Endothelial cell (in vitro differentiated cells): ENCODE data around the gene FAM193A. TPM values are rescaled to one million over a fixed set of nuclear protein-coding genes. Genes with fewer than 3 reads are reported as not detected.

Source experiments
- DNase-seq: peaks from one replicate; pipeline ENCODE4 v3.0.0; 2021; ENCODE audit warnings: low spot score
- H3K27ac Mint-ChIP-seq: one replicate; pipeline ENCODE4 v1.8.0; 2021; ENCODE audit warnings: mixed read lengths, inconsistent platforms; ENCODE audit not compliant: unreplicated experiment
- H3K27me3 Mint-ChIP-seq: one replicate; pipeline ENCODE4 v1.8.0; 2021; ENCODE audit warnings: mild to moderate bottlenecking, moderate library complexity, mixed read lengths, inconsistent platforms; ENCODE audit not compliant: unreplicated experiment
- H3K36me3 Mint-ChIP-seq: one replicate; pipeline ENCODE4 v1.8.0; 2021; ENCODE audit warnings: mild to moderate bottlenecking, low read depth, mixed read lengths, inconsistent platforms; ENCODE audit not compliant: unreplicated experiment
- H3K4me1 Mint-ChIP-seq: one replicate; pipeline ENCODE4 v1.8.0; 2021; ENCODE audit warnings: mild to moderate bottlenecking, mixed read lengths, inconsistent platforms; ENCODE audit not compliant: unreplicated experiment
- H3K4me3 Mint-ChIP-seq: one replicate; pipeline ENCODE4 v1.8.0; 2021; ENCODE audit warnings: mild to moderate bottlenecking, mixed read lengths, inconsistent platforms; ENCODE audit not compliant: unreplicated experiment
- H3K9me3 Mint-ChIP-seq: one replicate; pipeline ENCODE4 v1.8.0; 2021; ENCODE audit warnings: mixed read lengths, inconsistent platforms; ENCODE audit not compliant: unreplicated experiment
- total RNA-seq: library from RNA; stranded (reverse); fragmentation: NEBNext Ultra II Directional; extraction: Animal tissue kit (Norgen Biotek cat#: 25700); gene quantifications from one replicate; pipeline ENCODE4 v1.2.1, GENCODE V29; 2021; ENCODE audit not compliant: unreplicated experiment
- TF ChIP-seq, protein P1 (sequence below): fragments of 200-600 bp; sonication (generic); IDR thresholded peaks from one replicate; pipeline ENCODE4 v1.5.0; 2021; ENCODE audit warnings: antibody characterized with exemption; ENCODE audit not compliant: unreplicated experiment

The FAM193A gene
- total RNA-seq, 1 donor from 2014 or later: 33.7 TPM

GRCh38 chr4:2648159-2648814 is 111.8 kb downstream of the FAM193A start:
- H3K4me3 Mint-ChIP-seq: peak overlapping the region; percentile 37
- TF ChIP-seq, protein P1, sequence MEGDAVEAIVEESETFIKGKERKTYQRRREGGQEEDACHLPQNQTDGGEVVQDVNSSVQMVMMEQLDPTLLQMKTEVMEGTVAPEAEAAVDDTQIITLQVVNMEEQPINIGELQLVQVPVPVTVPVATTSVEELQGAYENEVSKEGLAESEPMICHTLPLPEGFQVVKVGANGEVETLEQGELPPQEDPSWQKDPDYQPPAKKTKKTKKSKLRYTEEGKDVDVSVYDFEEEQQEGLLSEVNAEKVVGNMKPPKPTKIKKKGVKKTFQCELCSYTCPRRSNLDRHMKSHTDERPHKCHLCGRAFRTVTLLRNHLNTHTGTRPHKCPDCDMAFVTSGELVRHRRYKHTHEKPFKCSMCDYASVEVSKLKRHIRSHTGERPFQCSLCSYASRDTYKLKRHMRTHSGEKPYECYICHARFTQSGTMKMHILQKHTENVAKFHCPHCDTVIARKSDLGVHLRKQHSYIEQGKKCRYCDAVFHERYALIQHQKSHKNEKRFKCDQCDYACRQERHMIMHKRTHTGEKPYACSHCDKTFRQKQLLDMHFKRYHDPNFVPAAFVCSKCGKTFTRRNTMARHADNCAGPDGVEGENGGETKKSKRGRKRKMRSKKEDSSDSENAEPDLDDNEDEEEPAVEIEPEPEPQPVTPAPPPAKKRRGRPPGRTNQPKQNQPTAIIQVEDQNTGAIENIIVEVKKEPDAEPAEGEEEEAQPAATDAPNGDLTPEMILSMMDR: no peak
- no peak for DNase-seq
- H3K27ac Mint-ChIP-seq: no peak overlapping the region
- H3K4me1 Mint-ChIP-seq: peaks cover 8% of the 10 kb centered on the region
- H3K36me3 Mint-ChIP-seq: peaks cover 22% of the 10 kb centered on the region
- no peaks in the 10 kb centered on the region for H3K9me3 Mint-ChIP-seq
- H3K27me3 Mint-ChIP-seq: peaks cover 2% of the 10 kb centered on the region

DNA sequence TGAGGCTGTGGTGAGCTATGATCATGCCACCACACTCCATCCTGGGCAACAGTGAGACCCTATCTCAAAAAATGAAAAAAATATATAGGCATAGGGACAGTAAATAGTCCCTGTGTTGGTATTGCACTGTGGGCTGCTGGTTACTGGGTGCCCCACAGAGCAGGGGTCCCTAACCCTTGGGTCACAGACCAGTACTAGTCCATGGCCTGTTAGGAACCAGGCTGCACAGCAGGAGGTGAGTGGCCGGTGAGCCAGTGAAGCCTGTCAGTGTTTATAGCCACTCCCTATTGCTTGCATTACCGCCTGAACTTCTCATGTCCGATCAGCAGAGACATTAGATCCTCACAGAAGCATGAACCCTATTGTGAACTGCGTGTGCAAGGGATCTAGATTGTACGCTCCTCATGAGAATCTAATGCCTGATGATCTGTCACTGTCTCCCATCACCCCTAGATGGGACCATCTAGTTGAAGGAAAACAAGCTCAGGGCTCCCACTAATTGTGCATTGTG is 113.2 kb downstream of the FAM193A start:
- TF ChIP-seq, protein P1: no peak
- peaks cover 2% of the 10 kb centered on the region for H3K27me3 Mint-ChIP-seq
- H3K9me3 Mint-ChIP-seq: no peaks in the 10 kb centered on the region
- no peak overlapping the region for H3K4me3 Mint-ChIP-seq
- no peak overlapping the region for H3K27ac Mint-ChIP-seq
- no peak for DNase-seq
- peaks cover 20% of the 10 kb centered on the region for H3K36me3 Mint-ChIP-seq
- peaks cover 12% of the 10 kb centered on the region for H3K4me1 Mint-ChIP-seq

DNA sequence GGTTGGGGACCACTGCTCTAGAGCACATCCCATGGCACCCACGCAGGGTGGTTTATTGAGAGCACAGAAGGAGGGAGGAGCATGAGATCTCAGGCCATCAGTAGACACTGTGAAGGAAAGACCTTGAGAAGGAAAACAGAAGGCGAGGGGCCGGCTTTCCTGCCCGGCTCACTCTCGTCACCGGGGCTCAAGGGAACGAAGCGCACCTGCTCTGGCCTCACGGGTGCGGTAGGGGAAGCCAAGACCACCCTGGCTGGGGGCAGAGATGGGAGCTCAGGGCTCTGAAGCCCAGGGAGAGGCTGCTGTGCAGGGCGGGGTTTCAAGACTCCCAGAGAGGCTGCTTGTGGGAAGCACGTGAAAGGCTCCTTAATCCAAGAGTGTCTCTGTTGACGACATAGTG is 113.8 kb downstream of the FAM193A start:
- peaks cover 12% of the 10 kb centered on the region for H3K4me1 Mint-ChIP-seq
- peaks cover 20% of the 10 kb centered on the region for H3K36me3 Mint-ChIP-seq
- TF ChIP-seq, protein P1: no peak
- peaks cover 2% of the 10 kb centered on the region for H3K27me3 Mint-ChIP-seq
- DNase-seq: no peak
- no peak overlapping the region for H3K4me3 Mint-ChIP-seq
- H3K27ac Mint-ChIP-seq: no peak overlapping the region
- no peaks in the 10 kb centered on the region for H3K9me3 Mint-ChIP-seq

- Mint-ChIP-seq H3K4me1 (peaks cover 12% of the 10 kb centered on the region), H3K27ac (peak overlapping the region; percentile 4), H3K36me3 (peaks cover 25% of the 10 kb centered on the region), H3K9me3 (no peaks in the 10 kb centered on the region), H3K4me3 (peak overlapping the region; percentile 21), H3K27me3 (peaks cover 2% of the 10 kb centered on the region)
- TF ChIP-seq, protein P1: no peak
- DNase-seq: no peak
Observed at GRCh38 chr4:2651546-2651945, 115.1 kb downstream of the FAM193A start.

DNA sequence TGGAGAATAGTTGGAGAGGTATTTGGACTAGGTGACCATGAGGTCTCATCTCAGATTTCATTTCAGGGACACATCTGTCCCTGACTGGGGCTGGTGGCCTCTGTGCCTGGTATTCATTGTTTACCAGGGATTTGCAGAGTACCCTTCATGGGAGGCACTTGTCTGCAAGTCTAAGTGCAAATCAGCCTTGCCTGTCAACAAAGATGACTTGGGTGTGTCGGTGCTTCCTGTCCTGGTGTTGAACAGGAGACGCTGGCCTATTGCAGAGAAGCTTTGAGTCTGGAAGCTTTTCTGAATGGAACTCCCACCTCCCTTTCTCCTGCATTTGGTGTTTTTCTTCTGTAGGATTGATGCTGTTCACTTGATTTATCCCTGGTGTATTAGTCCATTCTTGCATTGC is 115.6 kb downstream of the FAM193A start:
- Mint-ChIP-seq H3K36me3 (peaks cover 25% of the 10 kb centered on the region), H3K27me3 (peaks cover 2% of the 10 kb centered on the region), H3K27ac (no peak overlapping the region), H3K9me3 (no peaks in the 10 kb centered on the region), H3K4me1 (peaks cover 12% of the 10 kb centered on the region), H3K4me3 (peak overlapping the region; percentile 21)
- DNase-seq: no peak
- TF ChIP-seq, protein P1: no peak
